Neural cell (in vitro differentiated cells): ENCODE measurements around the gene OGFOD3. TPM values are rescaled to one million over a fixed set of nuclear protein-coding genes. Genes with fewer than 3 reads are reported as not detected.
A peak's percentile ranks its signal among the peaks of the same experiment; 100 is the strongest.
"Not testable (repeated sequence)": the region's sequence is repeated elsewhere in the genome, so short reads cannot be mapped to it uniquely, and the experiment has no call there.

Experiments used
- H2AFZ ChIP-seq: fragments of 200-600, 300-800 bp; sonication (generic), shearing (Covaris generic); 2 replicates; pipeline ENCODE4 v1.6.0; 2014; ENCODE audit warnings: low read depth, mild to moderate bottlenecking, antibody characterized with exemption, low read length, moderate library complexity
- H3F3A ChIP-seq: fragments of 200-600 bp; shearing (Covaris generic); 2 replicates; pipeline ENCODE4 v1.6.1; 2016; ENCODE audit warnings: mild to moderate bottlenecking, moderate library complexity, mixed read lengths, antibody characterized with exemption, low read length; ENCODE audit not compliant: insufficient read depth, poor library complexity, severe bottlenecking
- H3K27ac ChIP-seq: fragments of 200-600, 300-800 bp; sonication (generic), shearing (Covaris generic); 2 replicates; pipeline ENCODE4 v1.5.1; 2014; ENCODE audit warnings: mild to moderate bottlenecking, low read length, moderate library complexity
- H3K27me3 ChIP-seq: fragments of 300-800, 200-600 bp; sonication (generic), shearing (Covaris generic); 2 replicates; pipeline ENCODE4 v1.6.0; 2014; ENCODE audit warnings: mild to moderate bottlenecking, low read depth, low read length, moderate library complexity; ENCODE audit not compliant: insufficient read depth
- H3K36me3 ChIP-seq: fragments of 300-800, 200-600 bp; sonication (generic), shearing (Covaris generic); 2 replicates; pipeline ENCODE4 v1.5.1; 2014; ENCODE audit warnings: mild to moderate bottlenecking, antibody characterized with exemption, low read length, moderate library complexity; ENCODE audit not compliant: insufficient read depth
- H3K4me2 ChIP-seq: fragments of 300-800, 200-600 bp; sonication (generic), shearing (Covaris generic); 2 replicates; pipeline ENCODE4 v1.6.0; 2014; ENCODE audit warnings: mild to moderate bottlenecking, low read length
- H3K4me3 ChIP-seq: fragments of 300-800, 200-600 bp; sonication (generic), shearing (Covaris generic); 2 replicates; pipeline ENCODE4 v1.5.1; 2014; ENCODE audit warnings: mild to moderate bottlenecking, low read length, moderate library complexity
- H3K79me2 ChIP-seq: fragments of 200-600 bp; shearing (Covaris generic); replicated peaks from 2 replicates; pipeline ENCODE4 v1.6.0; 2014; ENCODE audit warnings: mild to moderate bottlenecking, low read length, moderate library complexity; ENCODE audit not compliant: insufficient read depth
- H3K9ac ChIP-seq: fragments of 300-800, 200-600 bp; sonication (generic), shearing (Covaris generic); 2 replicates; pipeline ENCODE4 v1.6.1; 2016; ENCODE audit warnings: mild to moderate bottlenecking, low read length, mixed read lengths
- H3K9me2 ChIP-seq: fragments of 200-600 bp; shearing (Covaris generic); 2 replicates; pipeline ENCODE4 v1.6.1; 2016; ENCODE audit warnings: mild to moderate bottlenecking, low read length, mixed read lengths; ENCODE audit not compliant: insufficient read depth
- H3K9me3 ChIP-seq: fragments of 200-600, 300-800 bp; sonication (generic), shearing (Covaris generic); 2 replicates; pipeline ENCODE4 v1.6.1; 2016; ENCODE audit warnings: mild to moderate bottlenecking, mixed run types, low read length, moderate library complexity, mixed read lengths
- H4K20me1 ChIP-seq: fragments of 200-600 bp; shearing (Covaris generic); 2 replicates; pipeline ENCODE4 v1.6.1; 2016; ENCODE audit warnings: mild to moderate bottlenecking, mixed run types; ENCODE audit not compliant: insufficient read depth
- EP300 ChIP-seq: fragments of 450-650 bp; conservative IDR thresholded peaks from 2 replicates; pipeline ENCODE4 v1.6.1; 2014; ENCODE audit warnings: antibody characterized with exemption, mild to moderate bottlenecking, moderate library complexity; ENCODE audit not compliant: poor library complexity, severe bottlenecking
- EZH2 ChIP-seq: fragments of 200-600, 300-800 bp; shearing (Covaris generic), sonication (generic); IDR thresholded peaks from 2 replicates; pipeline ENCODE4 v1.6.1; 2014; ENCODE audit warnings: antibody characterized with exemption, low read length, borderline replicate concordance, mild to moderate bottlenecking; ENCODE audit not compliant: insufficient read depth, poor library complexity, severe bottlenecking
- MXI1 ChIP-seq: fragments of 450-650 bp; conservative IDR thresholded peaks from 2 replicates; pipeline ENCODE4 v1.6.1; 2014; ENCODE audit warnings: antibody characterized with exemption, mild to moderate bottlenecking; ENCODE audit not compliant: poor library complexity, severe bottlenecking
- POLR2AphosphoS5 ChIP-seq: IDR thresholded peaks from 2 replicates; pipeline ENCODE4 v1.6.1; 2012
- RAD21 ChIP-seq: fragments of 450-650 bp; conservative IDR thresholded peaks from 2 replicates; pipeline ENCODE4 v1.6.1; 2014; ENCODE audit warnings: antibody characterized with exemption, mild to moderate bottlenecking, moderate library complexity
- SMC3 ChIP-seq: fragments of 450-650 bp; conservative IDR thresholded peaks from 2 replicates; pipeline ENCODE4 v1.6.1; 2014; ENCODE audit warnings: antibody characterized with exemption, mild to moderate bottlenecking, moderate library complexity; ENCODE audit not compliant: poor library complexity
- TAF1 ChIP-seq: IDR thresholded peaks from 2 replicates; pipeline ENCODE4 v1.6.1; 2012; ENCODE audit warnings: low read depth
- polyA plus RNA-seq: library from polyadenylated mRNA; depleted of rRNA; stranded (reverse); fragments of >200 nt; gene quantifications from 2 replicates; pipeline ENCODE4 v1.2.3, GENCODE V29; 2014
- TF ChIP-seq, protein P1 (sequence below): fragments of 450-650 bp; IDR thresholded peaks from 2 replicates; pipeline ENCODE4 v1.5.1; 2014; ENCODE audit warnings: antibody characterized with exemption, mild to moderate bottlenecking, moderate library complexity; ENCODE audit not compliant: poor library complexity, severe bottlenecking
- TF ChIP-seq, protein P2 (sequence below): IDR thresholded peaks from 2 replicates; pipeline ENCODE4 v1.6.1; 2012; ENCODE audit warnings: borderline replicate concordance

The OGFOD3 gene
- polyA plus RNA-seq, 1 donor from 2014 or later: 22.6 TPM

DNA sequence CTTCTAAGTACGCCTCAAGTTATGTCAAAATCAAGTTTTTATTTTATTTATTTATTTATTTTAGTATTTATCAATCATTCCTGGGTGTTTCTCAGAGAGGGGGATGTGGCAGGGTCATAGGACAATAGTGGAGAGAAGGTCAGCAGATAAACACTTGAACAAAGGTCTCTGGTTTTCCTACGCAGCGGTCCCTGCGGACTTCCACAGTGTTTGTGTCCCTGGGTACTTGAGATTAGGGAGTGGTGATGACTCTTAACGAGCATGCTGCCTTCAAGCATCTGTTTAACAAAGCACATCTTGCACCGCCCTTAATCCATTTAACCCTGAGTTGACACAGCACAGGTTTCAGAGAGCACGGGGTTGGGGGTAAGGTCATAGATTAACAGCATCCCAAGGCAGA lies 34.8 kb upstream of the OGFOD3 start:
- not testable (repeated sequence) for H3K9me3 ChIP-seq, H3K27me3 ChIP-seq, H3K4me2 ChIP-seq, H3K27ac ChIP-seq, H3K36me3 ChIP-seq, H3F3A ChIP-seq, H3K4me3 ChIP-seq, H3K9ac ChIP-seq, H2AFZ ChIP-seq, H4K20me1 ChIP-seq, H3K9me2 ChIP-seq
- H3K79me2 ChIP-seq: peaks cover 10% of the 10 kb centered on the region

DNA sequence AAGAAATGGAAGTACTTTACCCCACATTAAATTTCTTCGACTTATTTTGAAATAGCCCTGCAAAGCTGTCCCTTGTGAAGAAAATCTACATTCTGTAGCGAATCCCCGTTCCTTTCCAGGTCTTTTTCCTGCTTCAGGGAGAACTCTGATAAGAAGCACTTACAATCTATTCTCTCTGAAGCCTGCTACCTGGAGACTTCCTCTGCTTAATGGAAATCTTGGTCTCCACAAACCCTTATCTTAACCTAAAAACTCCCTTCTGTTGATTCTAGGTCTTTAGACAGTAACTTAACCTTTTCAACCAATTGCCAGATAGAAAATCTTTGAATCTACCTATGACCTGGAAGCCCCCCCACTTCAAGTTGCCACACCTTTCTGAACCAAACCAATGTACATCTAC lies 33.8 kb upstream of the OGFOD3 start:
- Histone ChIP-seq H3K27me3 (no peaks in the 10 kb centered on the region), H3K9me3 (no peaks in the 10 kb centered on the region), H3K4me2 (no peak overlapping the region), H3F3A (no peaks in the 10 kb centered on the region), H3K4me3 (no peak overlapping the region), H3K36me3 (no peaks in the 10 kb centered on the region), H3K9me2 (no peaks in the 10 kb centered on the region), H2AFZ (no peak overlapping the region), H3K79me2 (peaks cover 10% of the 10 kb centered on the region), H4K20me1 (no peaks in the 10 kb centered on the region), H3K27ac (no peak overlapping the region), H3K9ac (no peak overlapping the region)
- TF ChIP-seq RAD21: no peak
- TF ChIP-seq SMC3: no peak
- TF ChIP-seq, protein P1, sequence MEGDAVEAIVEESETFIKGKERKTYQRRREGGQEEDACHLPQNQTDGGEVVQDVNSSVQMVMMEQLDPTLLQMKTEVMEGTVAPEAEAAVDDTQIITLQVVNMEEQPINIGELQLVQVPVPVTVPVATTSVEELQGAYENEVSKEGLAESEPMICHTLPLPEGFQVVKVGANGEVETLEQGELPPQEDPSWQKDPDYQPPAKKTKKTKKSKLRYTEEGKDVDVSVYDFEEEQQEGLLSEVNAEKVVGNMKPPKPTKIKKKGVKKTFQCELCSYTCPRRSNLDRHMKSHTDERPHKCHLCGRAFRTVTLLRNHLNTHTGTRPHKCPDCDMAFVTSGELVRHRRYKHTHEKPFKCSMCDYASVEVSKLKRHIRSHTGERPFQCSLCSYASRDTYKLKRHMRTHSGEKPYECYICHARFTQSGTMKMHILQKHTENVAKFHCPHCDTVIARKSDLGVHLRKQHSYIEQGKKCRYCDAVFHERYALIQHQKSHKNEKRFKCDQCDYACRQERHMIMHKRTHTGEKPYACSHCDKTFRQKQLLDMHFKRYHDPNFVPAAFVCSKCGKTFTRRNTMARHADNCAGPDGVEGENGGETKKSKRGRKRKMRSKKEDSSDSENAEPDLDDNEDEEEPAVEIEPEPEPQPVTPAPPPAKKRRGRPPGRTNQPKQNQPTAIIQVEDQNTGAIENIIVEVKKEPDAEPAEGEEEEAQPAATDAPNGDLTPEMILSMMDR: no peak
- TF ChIP-seq POLR2AphosphoS5: no peak

DNA sequence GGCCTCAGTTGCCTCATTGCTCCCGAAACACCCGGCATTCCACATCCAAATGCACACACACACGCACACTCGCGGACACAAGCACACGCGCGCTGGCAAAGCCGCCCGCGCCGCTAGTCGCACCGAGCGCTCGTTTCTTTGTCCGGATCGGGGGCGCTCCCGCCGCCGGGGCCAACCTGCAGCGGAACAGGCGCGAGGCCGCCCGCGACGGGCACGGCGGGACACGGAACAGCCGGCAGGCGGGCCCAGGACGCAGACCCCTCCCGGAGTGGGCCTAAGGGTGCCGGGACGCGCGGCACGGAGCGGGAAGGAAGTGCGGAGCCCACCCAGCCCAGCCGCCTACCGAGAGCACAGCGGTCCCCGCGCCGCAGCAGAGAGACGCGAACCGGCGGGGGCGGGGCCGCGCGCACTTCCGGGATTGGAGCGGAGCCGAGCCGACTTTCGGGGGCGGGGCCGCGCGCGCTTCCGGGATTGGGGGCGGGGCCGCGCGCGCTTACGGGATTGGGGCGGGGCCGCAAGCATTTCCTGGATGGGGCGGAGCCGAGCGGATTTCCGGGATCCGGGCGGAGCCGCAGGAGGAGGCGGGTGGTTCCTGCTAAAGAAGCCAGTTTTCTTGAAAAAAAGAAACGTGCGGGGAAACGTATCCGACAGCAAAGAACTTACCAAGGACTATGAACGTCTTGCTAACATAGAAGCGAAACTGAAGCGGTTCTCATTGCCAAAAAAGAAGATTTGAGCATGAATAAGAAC lies 32.1 kb upstream of the OGFOD3 start, which contains the start of gene CYBC1:
TSS of gene CYBC1 (minus strand) at position 396 of the 750 bp plus-strand sequence. CDS start 1,498 bp downstream, outside the sequence.
- peak within 1 kb of the TSS; percentile 84 for H3K9ac ChIP-seq
- no peaks in the 10 kb centered on the region for H3K9me3 ChIP-seq
- TF ChIP-seq, protein P1: no peak
- peak; percentile 82 for TF ChIP-seq TAF1
- peak; percentile 84 for TF ChIP-seq MXI1
- TF ChIP-seq EP300: peak; percentile 50
- peak; percentile 96 for TF ChIP-seq POLR2AphosphoS5
- no peak for TF ChIP-seq RAD21
- no peak for TF ChIP-seq EZH2
- peak; percentile 57 for TF ChIP-seq SMC3
- TF ChIP-seq, protein P2, sequence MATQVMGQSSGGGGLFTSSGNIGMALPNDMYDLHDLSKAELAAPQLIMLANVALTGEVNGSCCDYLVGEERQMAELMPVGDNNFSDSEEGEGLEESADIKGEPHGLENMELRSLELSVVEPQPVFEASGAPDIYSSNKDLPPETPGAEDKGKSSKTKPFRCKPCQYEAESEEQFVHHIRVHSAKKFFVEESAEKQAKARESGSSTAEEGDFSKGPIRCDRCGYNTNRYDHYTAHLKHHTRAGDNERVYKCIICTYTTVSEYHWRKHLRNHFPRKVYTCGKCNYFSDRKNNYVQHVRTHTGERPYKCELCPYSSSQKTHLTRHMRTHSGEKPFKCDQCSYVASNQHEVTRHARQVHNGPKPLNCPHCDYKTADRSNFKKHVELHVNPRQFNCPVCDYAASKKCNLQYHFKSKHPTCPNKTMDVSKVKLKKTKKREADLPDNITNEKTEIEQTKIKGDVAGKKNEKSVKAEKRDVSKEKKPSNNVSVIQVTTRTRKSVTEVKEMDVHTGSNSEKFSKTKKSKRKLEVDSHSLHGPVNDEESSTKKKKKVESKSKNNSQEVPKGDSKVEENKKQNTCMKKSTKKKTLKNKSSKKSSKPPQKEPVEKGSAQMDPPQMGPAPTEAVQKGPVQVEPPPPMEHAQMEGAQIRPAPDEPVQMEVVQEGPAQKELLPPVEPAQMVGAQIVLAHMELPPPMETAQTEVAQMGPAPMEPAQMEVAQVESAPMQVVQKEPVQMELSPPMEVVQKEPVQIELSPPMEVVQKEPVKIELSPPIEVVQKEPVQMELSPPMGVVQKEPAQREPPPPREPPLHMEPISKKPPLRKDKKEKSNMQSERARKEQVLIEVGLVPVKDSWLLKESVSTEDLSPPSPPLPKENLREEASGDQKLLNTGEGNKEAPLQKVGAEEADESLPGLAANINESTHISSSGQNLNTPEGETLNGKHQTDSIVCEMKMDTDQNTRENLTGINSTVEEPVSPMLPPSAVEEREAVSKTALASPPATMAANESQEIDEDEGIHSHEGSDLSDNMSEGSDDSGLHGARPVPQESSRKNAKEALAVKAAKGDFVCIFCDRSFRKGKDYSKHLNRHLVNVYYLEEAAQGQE: peak; percentile 79
- peak within 1 kb of the TSS; percentile 71 for H2AFZ ChIP-seq
- peak within 1 kb of the TSS; percentile 60 for H3K4me2 ChIP-seq
- peak within 1 kb of the TSS; percentile 86 for H3K4me3 ChIP-seq
- no peaks in the 10 kb centered on the region for H4K20me1 ChIP-seq
- H3K36me3 ChIP-seq: no peaks in the 10 kb centered on the region
- no peaks in the 10 kb centered on the region for H3K9me2 ChIP-seq
- H3K27me3 ChIP-seq: no peaks in the 10 kb centered on the region
- H3K79me2 ChIP-seq: peaks cover 10% of the 10 kb centered on the region
- no peaks in the 10 kb centered on the region for H3F3A ChIP-seq
- peak within 1 kb of the TSS; percentile 76 for H3K27ac ChIP-seq
